Measurements from ENCODE around the gene CLGN.

CLGN gene, protein sequence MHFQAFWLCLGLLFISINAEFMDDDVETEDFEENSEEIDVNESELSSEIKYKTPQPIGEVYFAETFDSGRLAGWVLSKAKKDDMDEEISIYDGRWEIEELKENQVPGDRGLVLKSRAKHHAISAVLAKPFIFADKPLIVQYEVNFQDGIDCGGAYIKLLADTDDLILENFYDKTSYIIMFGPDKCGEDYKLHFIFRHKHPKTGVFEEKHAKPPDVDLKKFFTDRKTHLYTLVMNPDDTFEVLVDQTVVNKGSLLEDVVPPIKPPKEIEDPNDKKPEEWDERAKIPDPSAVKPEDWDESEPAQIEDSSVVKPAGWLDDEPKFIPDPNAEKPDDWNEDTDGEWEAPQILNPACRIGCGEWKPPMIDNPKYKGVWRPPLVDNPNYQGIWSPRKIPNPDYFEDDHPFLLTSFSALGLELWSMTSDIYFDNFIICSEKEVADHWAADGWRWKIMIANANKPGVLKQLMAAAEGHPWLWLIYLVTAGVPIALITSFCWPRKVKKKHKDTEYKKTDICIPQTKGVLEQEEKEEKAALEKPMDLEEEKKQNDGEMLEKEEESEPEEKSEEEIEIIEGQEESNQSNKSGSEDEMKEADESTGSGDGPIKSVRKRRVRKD

DNA sequence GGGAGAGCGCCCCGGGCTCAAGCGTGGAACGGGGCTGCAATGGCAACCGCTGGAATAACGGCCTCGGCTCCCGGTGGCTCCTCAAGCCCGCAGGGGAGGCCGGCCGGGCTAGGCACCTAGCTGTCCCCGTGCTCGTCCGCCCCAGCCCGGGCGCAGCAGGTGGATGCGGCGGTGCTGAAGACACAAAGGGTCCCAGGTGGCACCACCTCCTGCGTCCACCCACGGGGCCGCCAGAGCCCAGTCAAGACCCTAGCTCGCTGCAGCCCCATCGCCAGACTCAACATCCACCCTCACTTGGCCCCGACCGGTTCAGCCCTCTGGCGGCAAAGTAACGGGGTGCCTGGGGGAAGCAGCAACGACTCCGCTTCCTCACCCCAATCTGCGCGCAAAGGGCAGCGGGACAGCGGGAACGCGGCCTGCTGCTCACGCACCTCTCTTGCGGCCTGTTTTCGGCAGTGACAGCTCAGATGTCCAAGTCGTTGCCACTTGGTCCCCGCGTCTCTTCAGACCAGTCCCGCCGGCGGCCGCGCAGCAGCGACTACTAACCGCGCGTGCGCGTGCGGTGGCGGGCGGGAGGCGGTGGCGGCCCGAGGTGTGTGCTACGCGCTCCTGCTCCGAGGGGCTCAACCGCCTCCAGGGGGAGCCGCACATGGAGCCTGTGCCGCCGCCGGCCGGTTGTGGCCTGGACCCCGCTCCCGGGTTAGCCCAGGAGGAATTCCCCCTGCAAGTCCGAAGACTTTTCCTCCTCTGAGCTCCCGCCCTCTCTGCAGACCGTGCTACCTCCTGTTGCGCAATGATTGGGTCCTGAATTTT is at the start of gene CLGN:
TSS of gene CLGN (minus strand) at position 543 of the 813 bp plus-strand sequence. CDS start 14,570 bp downstream, outside the sequence.
- H3K4me1 ChIP-seq: peaks cover 0 to 15% (median 13%) of the 10 kb centered on the region in 4 donors
- peak within 1 kb of the TSS; percentile 48 to 62 for H3K4me3 ChIP-seq
- H3K9me3 ChIP-seq: no peaks in the 10 kb centered on the region
- TF ChIP-seq, protein P1, sequence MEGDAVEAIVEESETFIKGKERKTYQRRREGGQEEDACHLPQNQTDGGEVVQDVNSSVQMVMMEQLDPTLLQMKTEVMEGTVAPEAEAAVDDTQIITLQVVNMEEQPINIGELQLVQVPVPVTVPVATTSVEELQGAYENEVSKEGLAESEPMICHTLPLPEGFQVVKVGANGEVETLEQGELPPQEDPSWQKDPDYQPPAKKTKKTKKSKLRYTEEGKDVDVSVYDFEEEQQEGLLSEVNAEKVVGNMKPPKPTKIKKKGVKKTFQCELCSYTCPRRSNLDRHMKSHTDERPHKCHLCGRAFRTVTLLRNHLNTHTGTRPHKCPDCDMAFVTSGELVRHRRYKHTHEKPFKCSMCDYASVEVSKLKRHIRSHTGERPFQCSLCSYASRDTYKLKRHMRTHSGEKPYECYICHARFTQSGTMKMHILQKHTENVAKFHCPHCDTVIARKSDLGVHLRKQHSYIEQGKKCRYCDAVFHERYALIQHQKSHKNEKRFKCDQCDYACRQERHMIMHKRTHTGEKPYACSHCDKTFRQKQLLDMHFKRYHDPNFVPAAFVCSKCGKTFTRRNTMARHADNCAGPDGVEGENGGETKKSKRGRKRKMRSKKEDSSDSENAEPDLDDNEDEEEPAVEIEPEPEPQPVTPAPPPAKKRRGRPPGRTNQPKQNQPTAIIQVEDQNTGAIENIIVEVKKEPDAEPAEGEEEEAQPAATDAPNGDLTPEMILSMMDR (IDR thresholded peaks at IDR 0.05): no peak
- DNase-seq: peak; percentile 21 to 68
- peaks cover 0 to 25% of the 10 kb centered on the region in 2 donors for H3K27me3 ChIP-seq
- intact Hi-C loops (cut with DNase I; ENCODE audit: low total_unique reads): no loop called here
- no peak within 1 kb of the TSS for H3K27ac ChIP-seq
- H3K36me3 ChIP-seq: no peaks in the 10 kb centered on the region

DNA sequence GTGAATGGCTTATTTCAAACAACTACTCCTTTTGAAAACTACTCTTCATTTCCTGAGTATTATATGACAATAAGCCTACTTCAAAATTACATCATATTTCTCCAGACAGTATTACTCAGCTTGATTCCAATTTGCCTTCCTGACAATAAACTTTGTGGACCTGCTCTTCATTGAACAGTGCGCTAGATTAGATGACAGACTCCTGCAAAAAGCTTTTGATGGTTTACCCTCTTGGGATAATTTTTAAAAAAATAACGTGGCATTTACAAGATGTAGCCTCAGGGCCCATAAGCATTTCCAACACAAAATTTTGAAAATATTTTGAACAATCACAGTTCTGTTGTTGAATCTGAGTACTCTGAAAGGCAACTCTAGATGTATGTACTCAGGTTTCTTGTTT is 44.7 kb upstream of the CLGN start:
- DNase-seq: no peak
- peaks cover 0 to 5% of the 10 kb centered on the region in 2 donors for H3K27me3 ChIP-seq
- no peaks in the 10 kb centered on the region for H3K36me3 ChIP-seq
- no peaks in the 10 kb centered on the region for H3K4me1 ChIP-seq
- H3K4me3 ChIP-seq: no peak overlapping the region
- TF ChIP-seq, protein P1 (IDR thresholded peaks at IDR 0.05): no peak
- no peak overlapping the region for H3K27ac ChIP-seq
- intact Hi-C loops (cut with DNase I; ENCODE audit: low total_unique reads): no loop called here
- no peaks in the 10 kb centered on the region for H3K9me3 ChIP-seq

DNA sequence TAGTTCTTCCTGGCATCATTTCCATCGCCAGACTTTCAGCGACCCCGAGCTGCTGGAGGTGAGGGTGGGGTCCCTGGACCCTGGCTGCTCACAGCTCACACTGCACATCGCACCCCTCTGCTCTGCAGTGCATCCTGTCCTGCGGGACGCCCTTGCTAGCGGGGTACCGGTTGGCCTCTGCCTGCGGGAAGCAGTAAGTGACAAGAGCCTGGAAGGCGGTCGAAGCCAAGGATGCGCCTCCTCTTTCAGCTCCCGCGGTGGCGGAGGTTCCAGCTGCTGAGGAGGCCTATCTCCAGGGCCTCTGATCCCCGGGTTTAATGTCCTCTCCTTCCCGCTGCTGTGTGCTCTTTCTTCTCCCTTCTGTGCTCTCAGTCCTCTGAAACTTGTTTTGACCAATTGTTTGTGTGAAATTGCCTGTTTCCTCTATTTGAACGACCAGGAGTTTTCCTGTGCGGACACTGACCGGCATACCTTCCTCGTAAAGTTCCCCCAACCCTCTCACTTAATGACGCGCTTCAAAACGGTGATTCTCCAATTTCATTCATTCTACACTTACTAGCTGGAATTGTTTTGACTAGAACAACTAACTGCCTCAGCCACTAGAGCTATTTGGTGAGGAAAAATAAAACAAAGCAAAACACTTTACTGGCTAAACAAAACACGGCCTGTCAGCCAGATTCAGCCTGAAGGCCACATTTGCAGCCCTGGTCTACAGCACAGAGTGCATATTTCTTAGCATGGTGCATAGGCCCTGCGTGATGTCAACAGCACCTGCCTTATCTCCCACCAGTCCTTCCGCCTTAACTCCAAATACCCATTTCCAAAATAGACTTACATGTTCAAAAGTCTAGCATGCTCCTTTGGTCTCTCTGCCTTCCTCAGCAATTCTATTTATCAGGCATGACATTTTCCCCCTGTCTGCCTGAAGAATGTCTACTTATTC is 42.6 kb upstream of the CLGN start:
- TF ChIP-seq, protein P1 (IDR thresholded peaks at IDR 0.05): no peak
- no peaks in the 10 kb centered on the region for H3K9me3 ChIP-seq
- DNase-seq: no peak
- no peaks in the 10 kb centered on the region for H3K4me1 ChIP-seq
- intact Hi-C loops (cut with DNase I; ENCODE audit: low total_unique reads): no loop called here
- no peak overlapping the region for H3K4me3 ChIP-seq
- no peak overlapping the region for H3K27ac ChIP-seq
- H3K36me3 ChIP-seq: no peaks in the 10 kb centered on the region
- H3K27me3 ChIP-seq: peaks cover 0 to 5% of the 10 kb centered on the region in 2 donors

DNA sequence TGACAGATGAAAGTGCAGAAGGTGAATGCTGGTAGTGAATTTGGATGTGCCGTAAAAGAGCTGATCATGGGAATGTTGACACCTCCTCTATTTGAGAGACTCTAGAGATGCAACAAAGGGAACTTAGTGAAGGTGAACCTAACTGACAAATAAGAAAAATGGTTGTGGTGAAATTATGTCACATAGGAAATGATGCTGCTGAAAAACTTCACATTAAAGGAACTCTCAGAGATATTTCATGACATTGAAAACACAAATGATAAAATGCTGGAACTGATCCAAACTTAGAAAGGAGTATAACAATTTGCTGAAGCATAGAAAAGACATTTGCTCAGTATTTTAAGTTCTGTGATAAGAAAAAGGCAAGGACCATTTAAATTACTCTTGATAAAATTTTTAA is 38.7 kb upstream of the CLGN start:
- Histone ChIP-seq H3K36me3 (no peaks in the 10 kb centered on the region), H3K9me3 (no peaks in the 10 kb centered on the region), H3K4me1 (no peaks in the 10 kb centered on the region), H3K27ac (no peak overlapping the region), H3K27me3 (peaks cover 0 to 5% of the 10 kb centered on the region in 2 donors), H3K4me3 (no peak overlapping the region)
- intact Hi-C loops (cut with DNase I; ENCODE audit: low total_unique reads): no loop called here
- TF ChIP-seq, protein P1 (IDR thresholded peaks at IDR 0.05): no peak
- DNase-seq: no peak

DNA sequence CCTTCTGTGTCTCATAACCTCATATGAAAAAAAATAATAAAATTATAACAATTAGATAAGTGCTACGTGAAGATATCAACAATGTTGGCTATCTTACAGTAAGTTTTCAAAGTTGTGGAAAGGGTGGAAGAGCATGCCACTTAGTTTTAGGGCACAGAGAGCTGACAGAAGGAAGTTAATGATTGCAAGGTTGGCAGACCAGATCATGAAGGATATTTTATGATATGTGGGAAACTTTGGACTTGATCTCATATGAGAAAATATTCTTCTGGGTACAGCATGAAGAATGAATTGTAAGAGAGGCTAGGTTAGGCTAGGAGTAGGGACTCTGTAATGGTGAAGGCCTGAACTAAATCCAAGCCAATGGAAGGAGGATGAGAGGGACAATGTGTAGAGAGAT is 36.2 kb upstream of the CLGN start:
- no peaks in the 10 kb centered on the region for H3K9me3 ChIP-seq
- no peak overlapping the region for H3K27ac ChIP-seq
- H3K4me3 ChIP-seq: no peak overlapping the region
- no peaks in the 10 kb centered on the region for H3K36me3 ChIP-seq
- H3K4me1 ChIP-seq: no peaks in the 10 kb centered on the region
- H3K27me3 ChIP-seq: no peaks in the 10 kb centered on the region
- DNase-seq: no peak
- intact Hi-C loops (cut with DNase I; ENCODE audit: low total_unique reads): no loop called here
- TF ChIP-seq, protein P1 (IDR thresholded peaks at IDR 0.05): no peak

Measured in tibial artery (tissue), 4 donors.